HEK293 (cell line): ENCODE measurements around the gene TMEM184C.

Source experiments
- CTCF ChIA-PET: fragments of 350-600 bp; formaldehyde crosslinking; extraction: SDS; loops from one replicate; lab custom pipeline; 2021; ENCODE audit warnings: antibody characterized with exemption; lab: Yijun Ruan, JAX
- POLR2A ChIA-PET: fragments of 300-600 bp; formaldehyde crosslinking; extraction: SDS; loops from one replicate; lab custom pipeline; 2020; ENCODE audit warnings: antibody characterized with exemption, inconsistent platforms; lab: Yijun Ruan, JAX
- H3K27ac ChIP-seq: fragments of 200-500 bp; sonication (Bioruptor generic); 2 replicates; pipeline ENCODE4 v1.5.1; 2014; ENCODE audit warnings: low read depth, low read length, control low read depth, inconsistent platforms; ENCODE audit errors: extremely low read depth
- H3K36me3 ChIP-seq, 2 experiments: fragments of 200-500 bp in 1 of 2; sonication (Bioruptor generic) in 1 of 2; 1 replicate in 1 of 2; 2 replicates in 1 of 2; pipeline ENCODE4 v1.5.1; 2014 to 2017; ENCODE audit warnings: inconsistent platforms in 2 of 2, low read length in 2 of 2; ENCODE audit not compliant: control insufficient read depth in 2 of 2, insufficient read depth in 1 of 2
- H3K4me1 ChIP-seq: fragments of 200-500 bp; sonication (Bioruptor generic); 2 replicates; pipeline ENCODE4 v1.5.1; 2014; ENCODE audit warnings: mild to moderate bottlenecking, low read length, inconsistent platforms; ENCODE audit not compliant: control insufficient read depth, insufficient read depth
- H3K4me3 ChIP-seq: 2 replicates; pipeline ENCODE4 v1.5.1; 2011; ENCODE audit warnings: low read depth, mild to moderate bottlenecking, control low read depth, low read length, moderate library complexity
- H3K9me3 ChIP-seq: fragments of 200-500 bp; sonication (Bioruptor generic); 2 replicates; pipeline ENCODE4 v1.5.1; 2014; ENCODE audit warnings: low read depth, low read length, inconsistent platforms; ENCODE audit not compliant: control insufficient read depth, insufficient read depth
- KLF1 ChIP-seq: fragments of 450-650 bp; formaldehyde crosslinking; IDR thresholded peaks from 2 replicates; pipeline ENCODE4 v1.5.1; 2016; ENCODE audit warnings: missing biosample characterization, missing genetic modification characterization
- WT1 ChIP-seq: fragments of 450-650 bp; formaldehyde crosslinking; IDR thresholded peaks from 2 replicates; pipeline ENCODE4 v1.5.1; 2016; ENCODE audit warnings: missing biosample characterization, missing genetic modification characterization
- ZBTB1 ChIP-seq: fragments of 450-650 bp; formaldehyde crosslinking; IDR thresholded peaks from 2 replicates; pipeline ENCODE4 v1.5.1; 2016; ENCODE audit warnings: missing biosample characterization, missing genetic modification characterization
- ZFP3 ChIP-seq: fragments of 450-650 bp; formaldehyde crosslinking; IDR thresholded peaks from 2 replicates; pipeline ENCODE4 v1.5.1; 2016; ENCODE audit warnings: low read depth, missing biosample characterization, missing genetic modification characterization
- ZNF121 ChIP-seq: fragments of 450-650 bp; formaldehyde crosslinking; IDR thresholded peaks from 2 replicates; pipeline ENCODE4 v1.5.1; 2016; ENCODE audit warnings: missing biosample characterization, missing genetic modification characterization
- ZNF132 ChIP-seq: fragments of 450-650 bp; formaldehyde crosslinking; IDR thresholded peaks from 2 replicates; pipeline ENCODE4 v1.5.1; 2017; ENCODE audit warnings: missing biosample characterization, missing genetic modification characterization, borderline replicate concordance
- ZNF169 ChIP-seq: fragments of 450-650 bp; formaldehyde crosslinking; IDR thresholded peaks from 2 replicates; pipeline ENCODE4 v1.5.1; 2016; ENCODE audit warnings: missing biosample characterization, missing genetic modification characterization
- ZNF175 ChIP-seq: fragments of 450-650 bp; formaldehyde crosslinking; IDR thresholded peaks from 2 replicates; pipeline ENCODE4 v1.5.1; 2016; ENCODE audit warnings: missing biosample characterization, missing genetic modification characterization
- ZNF555 ChIP-seq: fragments of 450-650 bp; formaldehyde crosslinking; conservative IDR thresholded peaks from 2 replicates; pipeline ENCODE4 v1.5.1; 2017; ENCODE audit warnings: missing biosample characterization, mild to moderate bottlenecking, missing genetic modification characterization, inconsistent platforms
- ZNF561 ChIP-seq: fragments of 450-650 bp; IDR thresholded peaks from 2 replicates; pipeline ENCODE4 v1.5.1; 2018; ENCODE audit warnings: missing biosample characterization, missing genetic modification characterization, borderline replicate concordance
- ZNF621 ChIP-seq: fragments of 450-650 bp; formaldehyde crosslinking; IDR thresholded peaks from 2 replicates; pipeline ENCODE4 v1.5.1; 2017; ENCODE audit warnings: missing biosample characterization, missing genetic modification characterization
- ZNF658 ChIP-seq: fragments of 450-650 bp; formaldehyde crosslinking; IDR thresholded peaks from 2 replicates; pipeline ENCODE4; 2016; ENCODE audit warnings: missing biosample characterization, missing genetic modification characterization
- ZNF664 ChIP-seq: fragments of 450-650 bp; formaldehyde crosslinking; IDR thresholded peaks from 2 replicates; pipeline ENCODE4 v1.5.1; 2016; ENCODE audit warnings: missing biosample characterization, missing genetic modification characterization
- ZNF791 ChIP-seq: fragments of 450-650 bp; formaldehyde crosslinking; IDR thresholded peaks from 2 replicates; pipeline ENCODE4 v1.5.1; 2016; ENCODE audit warnings: missing biosample characterization, missing genetic modification characterization
- ZXDB ChIP-seq: fragments of 450-650 bp; formaldehyde crosslinking; IDR thresholded peaks from 2 replicates; pipeline ENCODE4 v1.5.1; 2016; ENCODE audit warnings: missing biosample characterization, missing genetic modification characterization
- TF ChIP-seq, protein P1 (sequence below): fragments of 450-650 bp; formaldehyde crosslinking; IDR thresholded peaks from 2 replicates; pipeline ENCODE4 v1.5.1; 2016; ENCODE audit warnings: missing biosample characterization, missing genetic modification characterization, low read depth
- TF ChIP-seq, protein P2 (sequence below): fragments of 450-650 bp; formaldehyde crosslinking; IDR thresholded peaks from 2 replicates; pipeline ENCODE4 v1.5.1; 2016; ENCODE audit warnings: missing biosample characterization, missing genetic modification characterization, borderline replicate concordance
- TF ChIP-seq, protein P3 (sequence below): fragments of 450-650 bp; formaldehyde crosslinking; IDR thresholded peaks from 2 replicates; pipeline ENCODE4 v1.5.1; 2016; ENCODE audit warnings: missing biosample characterization, missing genetic modification characterization
- TF ChIP-seq, protein P4 (sequence below): fragments of 450-650 bp; formaldehyde crosslinking; IDR thresholded peaks from 2 replicates; pipeline ENCODE4 v1.5.1; 2016; ENCODE audit warnings: missing biosample characterization, missing genetic modification characterization

The TMEM184C gene

DNA sequence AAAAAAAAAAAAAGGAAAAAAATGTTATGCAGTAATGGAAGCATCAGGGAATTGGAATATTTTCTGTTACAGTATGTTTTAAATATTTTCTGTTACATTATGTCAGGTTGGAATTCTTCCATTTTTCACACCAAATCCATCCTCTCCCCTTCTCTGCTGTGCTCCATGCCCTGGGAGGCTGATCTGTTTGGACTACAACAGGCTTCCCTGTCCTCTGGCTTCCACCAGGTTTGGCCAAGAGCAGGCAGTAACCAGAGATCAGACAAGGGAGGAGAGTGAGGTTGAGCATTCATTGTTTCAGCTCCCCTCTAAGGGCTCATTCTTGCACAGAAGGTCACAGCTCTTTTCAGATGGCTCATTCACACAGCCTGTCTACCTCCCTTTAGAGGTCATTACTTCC, 11.7 kb upstream of the TMEM184C start (continued):
- TF ChIP-seq, protein P1, sequence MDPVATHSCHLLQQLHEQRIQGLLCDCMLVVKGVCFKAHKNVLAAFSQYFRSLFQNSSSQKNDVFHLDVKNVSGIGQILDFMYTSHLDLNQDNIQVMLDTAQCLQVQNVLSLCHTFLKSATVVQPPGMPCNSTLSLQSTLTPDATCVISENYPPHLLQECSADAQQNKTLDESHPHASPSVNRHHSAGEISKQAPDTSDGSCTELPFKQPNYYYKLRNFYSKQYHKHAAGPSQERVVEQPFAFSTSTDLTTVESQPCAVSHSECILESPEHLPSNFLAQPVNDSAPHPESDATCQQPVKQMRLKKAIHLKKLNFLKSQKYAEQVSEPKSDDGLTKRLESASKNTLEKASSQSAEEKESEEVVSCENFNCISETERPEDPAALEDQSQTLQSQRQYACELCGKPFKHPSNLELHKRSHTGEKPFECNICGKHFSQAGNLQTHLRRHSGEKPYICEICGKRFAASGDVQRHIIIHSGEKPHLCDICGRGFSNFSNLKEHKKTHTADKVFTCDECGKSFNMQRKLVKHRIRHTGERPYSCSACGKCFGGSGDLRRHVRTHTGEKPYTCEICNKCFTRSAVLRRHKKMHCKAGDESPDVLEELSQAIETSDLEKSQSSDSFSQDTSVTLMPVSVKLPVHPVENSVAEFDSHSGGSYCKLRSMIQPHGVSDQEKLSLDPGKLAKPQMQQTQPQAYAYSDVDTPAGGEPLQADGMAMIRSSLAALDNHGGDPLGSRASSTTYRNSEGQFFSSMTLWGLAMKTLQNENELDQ (tag by site-specific recombination), result no peak
- TF ChIP-seq ZNF791 (tag by site-specific recombination) (no peak), ZNF664 (tag by site-specific recombination) (no peak), ZNF658 (no peak), ZNF169 (tag by site-specific recombination) (no peak)

DNA sequence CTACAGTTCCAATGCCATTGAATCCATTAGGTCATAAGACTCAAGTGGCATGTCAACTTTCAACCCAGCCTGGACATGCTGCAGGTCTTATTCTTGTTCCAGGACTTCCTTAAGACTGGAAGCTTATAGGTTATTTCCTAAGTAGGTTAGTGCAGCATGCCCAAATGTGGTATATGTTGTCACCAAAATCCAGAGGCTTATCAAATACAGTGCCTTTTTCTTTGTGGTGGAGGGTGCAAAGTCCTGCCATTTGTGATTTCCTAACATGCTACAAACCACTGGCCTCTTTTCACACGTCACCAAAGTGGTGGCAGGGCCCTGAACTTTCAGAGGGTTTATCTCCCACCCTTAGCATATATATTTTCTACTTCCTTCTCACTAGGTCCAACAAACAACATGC, 9.7 kb upstream of the TMEM184C start:
- no peak overlapping the region for H3K4me3 ChIP-seq
- H3K9me3 ChIP-seq, result no peaks in the 10 kb centered on the region
- POLR2A ChIA-PET, result no interaction called here
- no peaks in the 10 kb centered on the region for H3K36me3 ChIP-seq
- CTCF ChIA-PET, result no interaction called here
- TF ChIP-seq, protein P2, sequence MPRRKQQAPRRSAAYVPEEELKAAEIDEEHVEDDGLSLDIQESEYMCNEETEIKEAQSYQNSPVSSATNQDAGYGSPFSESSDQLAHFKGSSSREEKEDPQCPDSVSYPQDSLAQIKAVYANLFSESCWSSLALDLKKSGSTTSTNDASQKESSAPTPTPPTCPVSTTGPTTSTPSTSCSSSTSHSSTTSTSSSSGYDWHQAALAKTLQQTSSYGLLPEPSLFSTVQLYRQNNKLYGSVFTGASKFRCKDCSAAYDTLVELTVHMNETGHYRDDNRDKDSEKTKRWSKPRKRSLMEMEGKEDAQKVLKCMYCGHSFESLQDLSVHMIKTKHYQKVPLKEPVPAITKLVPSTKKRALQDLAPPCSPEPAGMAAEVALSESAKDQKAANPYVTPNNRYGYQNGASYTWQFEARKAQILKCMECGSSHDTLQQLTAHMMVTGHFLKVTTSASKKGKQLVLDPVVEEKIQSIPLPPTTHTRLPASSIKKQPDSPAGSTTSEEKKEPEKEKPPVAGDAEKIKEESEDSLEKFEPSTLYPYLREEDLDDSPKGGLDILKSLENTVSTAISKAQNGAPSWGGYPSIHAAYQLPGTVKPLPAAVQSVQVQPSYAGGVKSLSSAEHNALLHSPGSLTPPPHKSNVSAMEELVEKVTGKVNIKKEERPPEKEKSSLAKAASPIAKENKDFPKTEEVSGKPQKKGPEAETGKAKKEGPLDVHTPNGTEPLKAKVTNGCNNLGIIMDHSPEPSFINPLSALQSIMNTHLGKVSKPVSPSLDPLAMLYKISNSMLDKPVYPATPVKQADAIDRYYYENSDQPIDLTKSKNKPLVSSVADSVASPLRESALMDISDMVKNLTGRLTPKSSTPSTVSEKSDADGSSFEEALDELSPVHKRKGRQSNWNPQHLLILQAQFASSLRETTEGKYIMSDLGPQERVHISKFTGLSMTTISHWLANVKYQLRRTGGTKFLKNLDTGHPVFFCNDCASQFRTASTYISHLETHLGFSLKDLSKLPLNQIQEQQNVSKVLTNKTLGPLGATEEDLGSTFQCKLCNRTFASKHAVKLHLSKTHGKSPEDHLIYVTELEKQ (tag by site-specific recombination), result no peak
- no peak for TF ChIP-seq ZXDB (tag by site-specific recombination)
- TF ChIP-seq ZNF621 (tag by site-specific recombination), result no peak
- TF ChIP-seq, protein P3, sequence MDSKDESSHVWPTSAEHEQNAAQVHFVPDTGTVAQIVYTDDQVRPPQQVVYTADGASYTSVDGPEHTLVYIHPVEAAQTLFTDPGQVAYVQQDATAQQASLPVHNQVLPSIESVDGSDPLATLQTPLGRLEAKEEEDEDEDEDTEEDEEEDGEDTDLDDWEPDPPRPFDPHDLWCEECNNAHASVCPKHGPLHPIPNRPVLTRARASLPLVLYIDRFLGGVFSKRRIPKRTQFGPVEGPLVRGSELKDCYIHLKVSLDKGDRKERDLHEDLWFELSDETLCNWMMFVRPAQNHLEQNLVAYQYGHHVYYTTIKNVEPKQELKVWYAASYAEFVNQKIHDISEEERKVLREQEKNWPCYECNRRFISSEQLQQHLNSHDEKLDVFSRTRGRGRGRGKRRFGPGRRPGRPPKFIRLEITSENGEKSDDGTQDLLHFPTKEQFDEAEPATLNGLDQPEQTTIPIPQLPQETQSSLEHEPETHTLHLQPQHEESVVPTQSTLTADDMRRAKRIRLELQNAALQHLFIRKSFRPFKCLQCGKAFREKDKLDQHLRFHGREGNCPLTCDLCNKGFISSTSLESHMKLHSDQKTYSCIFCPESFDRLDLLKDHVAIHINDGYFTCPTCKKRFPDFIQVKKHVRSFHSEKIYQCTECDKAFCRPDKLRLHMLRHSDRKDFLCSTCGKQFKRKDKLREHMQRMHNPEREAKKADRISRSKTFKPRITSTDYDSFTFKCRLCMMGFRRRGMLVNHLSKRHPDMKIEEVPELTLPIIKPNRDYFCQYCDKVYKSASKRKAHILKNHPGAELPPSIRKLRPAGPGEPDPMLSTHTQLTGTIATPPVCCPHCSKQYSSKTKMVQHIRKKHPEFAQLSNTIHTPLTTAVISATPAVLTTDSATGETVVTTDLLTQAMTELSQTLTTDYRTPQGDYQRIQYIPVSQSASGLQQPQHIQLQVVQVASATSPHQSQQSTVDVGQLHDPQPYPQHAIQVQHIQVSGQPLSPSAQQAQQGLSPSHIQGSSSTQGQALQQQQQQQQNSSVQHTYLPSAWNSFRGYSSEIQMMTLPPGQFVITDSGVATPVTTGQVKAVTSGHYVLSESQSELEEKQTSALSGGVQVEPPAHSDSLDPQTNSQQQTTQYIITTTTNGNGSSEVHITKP (tag by site-specific recombination), result no peak
- TF ChIP-seq ZNF561 (tag by site-specific recombination), result no peak
- TF ChIP-seq ZNF121 (tag by site-specific recombination), result no peak
- TF ChIP-seq ZNF175 (tag by site-specific recombination), result no peak
- TF ChIP-seq ZFP3 (tag by site-specific recombination), result no peak
- TF ChIP-seq, protein P4, sequence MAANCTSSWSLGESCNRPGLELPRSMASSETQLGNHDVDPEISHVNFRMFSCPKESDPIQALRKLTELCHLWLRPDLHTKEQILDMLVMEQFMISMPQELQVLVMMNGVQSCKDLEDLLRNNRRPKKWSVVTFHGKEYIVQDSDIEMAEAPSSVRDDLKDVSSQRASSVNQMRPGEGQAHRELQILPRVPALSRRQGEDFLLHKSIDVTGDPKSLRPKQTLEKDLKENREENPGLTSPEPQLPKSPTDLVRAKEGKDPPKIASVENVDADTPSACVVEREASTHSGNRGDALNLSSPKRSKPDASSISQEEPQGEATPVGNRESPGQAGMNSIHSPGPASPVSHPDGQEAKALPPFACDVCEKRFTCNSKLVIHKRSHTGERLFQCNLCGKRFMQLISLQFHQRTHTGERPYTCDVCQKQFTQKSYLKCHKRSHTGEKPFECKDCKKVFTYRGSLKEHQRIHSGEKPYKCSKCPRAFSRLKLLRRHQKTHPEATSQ, result no peak
- TF ChIP-seq ZNF132 (tag by site-specific recombination), result no peak
- TF ChIP-seq ZBTB1, result no peak
- no peak for TF ChIP-seq WT1 (tag by site-specific recombination)
- TF ChIP-seq KLF1 (tag by site-specific recombination), result no peak
- no peak for TF ChIP-seq ZNF555
- TF ChIP-seq, all 188 proteins: peak for 0
- H3K4me1 ChIP-seq, result no peaks in the 10 kb centered on the region
- no peak overlapping the region for H3K27ac ChIP-seq
